ENCODE results near the gene CRB3. TPM values are rescaled to one million over a fixed set of nuclear protein-coding genes. Genes with fewer than 3 reads are reported as not detected.

Gene CRB3, protein sequence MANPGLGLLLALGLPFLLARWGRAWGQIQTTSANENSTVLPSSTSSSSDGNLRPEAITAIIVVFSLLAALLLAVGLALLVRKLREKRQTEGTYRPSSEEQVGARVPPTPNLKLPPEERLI
- total RNA-seq = 100 to 1,000 TPM; 115 to 118 TPM

DNA sequence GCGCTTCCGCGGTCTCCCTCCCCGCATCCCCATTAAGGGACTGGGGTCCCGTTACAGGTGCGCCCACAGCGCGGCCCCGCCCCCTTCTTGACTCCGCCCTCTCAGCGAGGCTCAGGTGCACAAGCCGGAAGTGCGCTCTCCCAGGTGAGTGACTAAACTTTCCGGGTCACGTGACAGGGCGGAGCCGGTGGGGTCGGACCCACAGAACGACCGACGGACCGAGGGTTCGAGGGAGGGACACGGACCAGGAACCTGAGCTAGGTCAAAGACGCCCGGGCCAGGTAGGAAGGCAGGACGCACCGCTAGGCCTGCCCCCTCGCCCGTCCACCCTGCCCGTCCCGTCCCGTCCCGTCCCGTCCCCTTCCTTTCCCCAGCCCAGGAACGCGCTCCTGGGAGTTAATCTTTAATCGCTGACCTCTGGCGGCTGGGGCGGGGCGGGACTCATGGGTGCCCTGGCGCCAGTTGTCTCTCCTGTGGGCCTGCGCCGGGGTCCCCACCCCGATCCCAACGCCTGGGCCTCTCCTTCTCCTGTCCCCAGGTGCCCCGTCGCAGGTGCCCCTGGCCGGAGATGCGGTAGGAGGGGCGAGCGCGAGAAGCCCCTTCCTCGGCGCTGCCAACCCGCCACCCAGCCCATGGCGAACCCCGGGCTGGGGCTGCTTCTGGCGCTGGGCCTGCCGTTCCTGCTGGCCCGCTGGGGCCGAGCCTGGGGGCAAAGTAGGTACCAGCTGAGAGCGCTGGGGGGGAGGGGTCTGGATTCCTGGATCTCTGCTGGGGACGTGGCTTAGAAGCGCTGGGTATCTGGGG lies at the start of gene CRB3:
CRB3 (plus strand) TSS at position 202 of the 804 bp plus-strand sequence; CDS start at position 633, 431 bp downstream.
- peak within 1 kb of the TSS; percentile 87 to 91 for H3K9ac ChIP-seq (ENCODE audit: low read depth in 2 of 2, low read length in 2 of 2)
- H3K4me3 ChIP-seq = peak within 1 kb of the TSS; percentile 57
- peak; percentile 99 for DNase-seq
- TF ChIP-seq, protein P1, sequence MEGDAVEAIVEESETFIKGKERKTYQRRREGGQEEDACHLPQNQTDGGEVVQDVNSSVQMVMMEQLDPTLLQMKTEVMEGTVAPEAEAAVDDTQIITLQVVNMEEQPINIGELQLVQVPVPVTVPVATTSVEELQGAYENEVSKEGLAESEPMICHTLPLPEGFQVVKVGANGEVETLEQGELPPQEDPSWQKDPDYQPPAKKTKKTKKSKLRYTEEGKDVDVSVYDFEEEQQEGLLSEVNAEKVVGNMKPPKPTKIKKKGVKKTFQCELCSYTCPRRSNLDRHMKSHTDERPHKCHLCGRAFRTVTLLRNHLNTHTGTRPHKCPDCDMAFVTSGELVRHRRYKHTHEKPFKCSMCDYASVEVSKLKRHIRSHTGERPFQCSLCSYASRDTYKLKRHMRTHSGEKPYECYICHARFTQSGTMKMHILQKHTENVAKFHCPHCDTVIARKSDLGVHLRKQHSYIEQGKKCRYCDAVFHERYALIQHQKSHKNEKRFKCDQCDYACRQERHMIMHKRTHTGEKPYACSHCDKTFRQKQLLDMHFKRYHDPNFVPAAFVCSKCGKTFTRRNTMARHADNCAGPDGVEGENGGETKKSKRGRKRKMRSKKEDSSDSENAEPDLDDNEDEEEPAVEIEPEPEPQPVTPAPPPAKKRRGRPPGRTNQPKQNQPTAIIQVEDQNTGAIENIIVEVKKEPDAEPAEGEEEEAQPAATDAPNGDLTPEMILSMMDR (IDR thresholded peaks at IDR 0.05) = no peak
- intact Hi-C loops (cut with DNase I) = no loop called here
- no peaks in the 10 kb centered on the region for H3K9me3 ChIP-seq
- H3K27me3 ChIP-seq = no peaks in the 10 kb centered on the region
- peak within 1 kb of the TSS; percentile 79 for H3K27ac ChIP-seq
- H3K4me1 ChIP-seq = no peaks in the 10 kb centered on the region
- no peaks in the 10 kb centered on the region for H3K36me3 ChIP-seq

DNA sequence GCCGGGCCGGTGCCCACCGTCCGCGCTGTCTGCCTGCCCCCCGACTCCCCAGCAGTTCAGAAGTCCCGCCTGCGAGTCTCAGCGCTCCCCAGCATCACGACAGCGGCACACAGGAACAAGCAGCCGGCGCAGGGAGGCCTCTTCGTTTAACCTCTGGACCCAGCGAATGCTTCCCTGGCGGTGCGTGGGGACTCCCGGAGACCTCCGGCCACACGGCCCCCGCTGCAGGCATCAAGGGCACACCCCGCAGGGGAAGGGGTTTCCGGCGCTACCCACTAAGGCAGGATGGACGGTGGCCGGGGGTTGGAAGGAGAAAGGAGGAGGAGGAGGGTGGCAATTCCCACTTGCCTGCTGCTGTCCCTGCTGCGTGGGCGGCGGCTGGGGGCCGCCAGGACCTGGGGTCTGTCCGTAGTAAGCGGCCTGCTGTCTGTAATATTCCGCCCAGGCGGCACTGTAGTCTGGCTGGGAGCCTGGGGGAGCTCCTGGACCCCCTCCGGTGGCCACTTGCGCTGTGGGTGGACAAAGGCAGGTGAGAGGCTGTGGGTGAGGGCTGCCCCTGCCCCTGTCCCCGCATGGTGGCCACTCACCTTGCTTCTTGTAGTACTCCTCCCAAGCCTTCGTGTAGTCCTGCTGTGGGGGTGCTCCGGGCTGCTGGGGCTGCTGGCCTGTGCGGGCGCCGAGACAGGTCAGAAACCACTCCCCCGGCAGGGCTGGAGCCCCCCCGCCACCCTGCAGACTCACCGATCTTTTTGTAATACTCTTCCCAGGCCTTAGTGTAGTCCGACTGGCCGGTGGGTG lies 49.1 kb upstream of the CRB3 start:
- TF ChIP-seq, protein P1 (IDR thresholded peaks at IDR 0.05) = no peak
- H3K27ac ChIP-seq = no peak overlapping the region
- no peaks in the 10 kb centered on the region for H3K9me3 ChIP-seq
- H3K27me3 ChIP-seq = no peaks in the 10 kb centered on the region
- no peak for DNase-seq
- H3K4me1 ChIP-seq = no peaks in the 10 kb centered on the region
- H3K36me3 ChIP-seq = peaks cover 38% of the 10 kb centered on the region
- intact Hi-C loops (cut with DNase I) = no loop called here
- H3K9ac ChIP-seq (ENCODE audit: low read depth in 2 of 2, low read length in 2 of 2) = no peak overlapping the region
- no peak overlapping the region for H3K4me3 ChIP-seq

DNA sequence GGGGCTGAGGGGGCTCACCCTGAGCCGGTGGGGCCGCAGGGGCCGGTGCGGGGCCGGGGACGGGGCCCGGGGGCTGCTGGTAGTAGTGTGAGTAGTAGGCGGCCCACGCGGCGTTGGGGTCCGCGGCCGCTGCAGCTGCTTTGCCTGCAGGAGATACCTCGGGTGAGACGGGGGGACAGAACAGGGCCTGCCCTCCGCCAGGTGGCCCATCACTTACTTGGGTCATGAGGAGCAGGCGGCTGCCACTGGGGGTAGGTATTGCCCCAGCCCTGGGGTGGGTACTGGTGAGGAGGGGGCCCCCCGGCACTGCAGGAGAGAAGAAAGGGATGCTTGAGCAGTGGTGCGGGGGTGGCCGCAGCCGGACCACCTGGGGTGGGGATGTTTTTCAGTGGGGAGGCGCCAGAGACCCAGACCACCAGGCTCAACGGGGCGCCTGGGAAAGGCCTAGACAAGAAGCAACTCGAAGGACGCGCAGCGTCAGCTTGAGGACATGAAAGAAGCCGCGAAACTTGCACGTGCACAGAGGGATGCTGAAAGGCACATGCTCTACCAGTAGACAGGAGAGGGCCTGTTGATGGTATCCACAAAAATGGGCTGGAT lies 48.4 kb upstream of the CRB3 start:
- H3K36me3 ChIP-seq = peaks cover 42% of the 10 kb centered on the region
- intact Hi-C loops (cut with DNase I) = no loop called here
- DNase-seq = no peak

DNA sequence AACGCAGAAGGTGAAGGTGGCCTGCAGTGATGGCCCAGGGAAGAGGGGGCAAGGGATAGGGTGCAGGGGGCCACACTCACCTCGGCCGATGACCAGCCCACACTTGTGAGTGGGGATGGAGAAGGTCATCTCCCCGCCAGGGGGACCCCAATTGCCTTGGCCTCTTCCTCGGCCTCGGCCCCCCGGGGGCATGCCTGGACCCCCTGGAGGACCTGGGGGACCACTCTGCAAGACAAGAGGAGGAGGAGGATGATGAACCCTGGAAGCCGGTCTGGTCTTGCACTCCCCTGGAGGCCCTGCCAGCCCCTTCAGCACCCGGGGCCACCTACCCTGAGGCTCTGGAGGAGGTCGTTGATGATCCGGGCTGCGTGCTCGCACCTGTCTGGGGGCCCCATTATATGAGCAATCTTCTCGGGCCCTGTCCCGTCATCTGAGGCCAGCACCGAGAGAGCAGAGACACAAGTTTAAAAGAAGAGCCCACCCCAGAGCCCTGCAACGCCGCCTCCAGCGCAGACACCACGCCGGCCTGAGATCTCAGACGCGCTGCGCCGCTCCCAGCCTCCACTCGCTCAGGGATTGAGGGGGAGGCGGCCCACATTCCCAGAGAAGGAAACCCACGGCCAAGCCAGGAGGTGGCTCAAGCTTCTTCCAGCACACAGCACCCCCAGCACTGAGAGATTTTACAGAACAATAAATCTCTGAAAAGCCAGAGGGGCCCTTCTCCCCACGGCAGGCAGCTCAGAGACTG lies 47.2 kb upstream of the CRB3 start:
- no peaks in the 10 kb centered on the region for H3K27me3 ChIP-seq
- H3K9me3 ChIP-seq = no peaks in the 10 kb centered on the region
- TF ChIP-seq, protein P1 (IDR thresholded peaks at IDR 0.05) = no peak
- intact Hi-C loops (cut with DNase I) = no loop called here
- H3K9ac ChIP-seq (ENCODE audit: low read depth in 2 of 2, low read length in 2 of 2) = no peak overlapping the region
- H3K4me3 ChIP-seq = no peak overlapping the region
- DNase-seq = no peak
- H3K36me3 ChIP-seq = peaks cover 42% of the 10 kb centered on the region
- no peak overlapping the region for H3K27ac ChIP-seq
- no peaks in the 10 kb centered on the region for H3K4me1 ChIP-seq

More for the DNA sequence above, 48.4 kb upstream of the CRB3 start:
- no peak overlapping the region for H3K27ac ChIP-seq
- H3K9me3 ChIP-seq = no peaks in the 10 kb centered on the region
- no peaks in the 10 kb centered on the region for H3K4me1 ChIP-seq
- H3K4me3 ChIP-seq = no peak overlapping the region
- no peak overlapping the region for H3K9ac ChIP-seq (ENCODE audit: low read depth in 2 of 2, low read length in 2 of 2)
- no peaks in the 10 kb centered on the region for H3K27me3 ChIP-seq
- TF ChIP-seq, protein P1 (IDR thresholded peaks at IDR 0.05) = no peak

All from colonic mucosa (tissue), 4 donors.